H1 (cell line): Measurements from ENCODE around the gene NET1.

Experiments
- EGR1 ChIP-seq: IDR thresholded peaks from 2 replicates; pipeline ENCODE4 v1.6.1; 2011; ENCODE audit warnings: low read depth, low read length, borderline replicate concordance
- POLR2A ChIP-seq, 2 experiments: IDR thresholded peaks; 1 replicate in 1 of 2; 2 replicates in 1 of 2; pipeline ENCODE4 v1.6.1; 2011; ENCODE audit warnings: low read depth in 2 of 2, low read length in 2 of 2, mild to moderate bottlenecking in 2 of 2; ENCODE audit errors: control extremely low read depth in 1 of 2
- TAF1 ChIP-seq: IDR thresholded peaks from 2 replicates; pipeline ENCODE4 v1.6.1; 2011; ENCODE audit warnings: mild to moderate bottlenecking, low read depth, low read length
- TF ChIP-seq, protein P1 (sequence below), 3 experiments: IDR thresholded peaks; 1 replicate in 2 of 3; 2 replicates in 1 of 3; pipeline versions ENCODE4 v1.5.1 to v1.6.1; 2011; ENCODE audit warnings: low read length in 3 of 3, mild to moderate bottlenecking in 3 of 3, inconsistent platforms in 2 of 3, low read depth in 1 of 3, moderate library complexity in 1 of 3; ENCODE audit not compliant: insufficient read depth in 1 of 3; ENCODE audit errors: control extremely low read depth in 1 of 3

DNA sequence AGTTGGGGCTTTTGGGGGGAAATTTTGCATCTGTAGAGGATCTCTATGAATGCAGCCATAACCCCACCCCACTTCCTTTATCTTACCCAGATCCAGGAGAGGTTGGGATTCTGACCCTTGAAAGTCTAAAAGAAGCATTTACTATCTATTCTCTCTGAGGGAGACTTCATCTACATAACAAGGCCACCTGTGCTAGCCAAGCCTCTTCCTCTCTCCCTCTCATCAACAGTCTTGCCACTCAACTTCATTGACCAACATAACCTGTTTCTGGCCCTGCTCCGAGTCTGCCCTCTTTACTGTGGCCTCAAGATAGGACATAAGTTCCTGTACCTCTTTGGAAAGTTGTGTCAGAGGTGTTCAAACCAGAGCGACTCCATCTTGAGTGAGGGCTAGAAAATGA, 27.1 kb upstream of the NET1 start:
- TF ChIP-seq, protein P1, sequence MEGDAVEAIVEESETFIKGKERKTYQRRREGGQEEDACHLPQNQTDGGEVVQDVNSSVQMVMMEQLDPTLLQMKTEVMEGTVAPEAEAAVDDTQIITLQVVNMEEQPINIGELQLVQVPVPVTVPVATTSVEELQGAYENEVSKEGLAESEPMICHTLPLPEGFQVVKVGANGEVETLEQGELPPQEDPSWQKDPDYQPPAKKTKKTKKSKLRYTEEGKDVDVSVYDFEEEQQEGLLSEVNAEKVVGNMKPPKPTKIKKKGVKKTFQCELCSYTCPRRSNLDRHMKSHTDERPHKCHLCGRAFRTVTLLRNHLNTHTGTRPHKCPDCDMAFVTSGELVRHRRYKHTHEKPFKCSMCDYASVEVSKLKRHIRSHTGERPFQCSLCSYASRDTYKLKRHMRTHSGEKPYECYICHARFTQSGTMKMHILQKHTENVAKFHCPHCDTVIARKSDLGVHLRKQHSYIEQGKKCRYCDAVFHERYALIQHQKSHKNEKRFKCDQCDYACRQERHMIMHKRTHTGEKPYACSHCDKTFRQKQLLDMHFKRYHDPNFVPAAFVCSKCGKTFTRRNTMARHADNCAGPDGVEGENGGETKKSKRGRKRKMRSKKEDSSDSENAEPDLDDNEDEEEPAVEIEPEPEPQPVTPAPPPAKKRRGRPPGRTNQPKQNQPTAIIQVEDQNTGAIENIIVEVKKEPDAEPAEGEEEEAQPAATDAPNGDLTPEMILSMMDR (IDR thresholded peaks at IDR 0.05; ENCODE audit: control extremely low read depth in 1 of 3, insufficient read depth in 1 of 3, low read depth in 1 of 3, low read length in 3 of 3), result no peak
- TF ChIP-seq TAF1 (no peak), POLR2A (IDR thresholded peaks at IDR 0.05; ENCODE audit: control extremely low read depth in 1 of 2, low read depth in 2 of 2, low read length in 2 of 2) (no peak), EGR1 (no peak)
